HG02973 (cell line): ENCODE measurements around the gene ANKRD6.

ENCODE experiments used
- ATAC-seq: cut with Tn5 transposase; IDR thresholded peaks from one replicate; pipeline ENCODE4 v1.9.1; 2021; ENCODE audit warnings: moderate library complexity; ENCODE audit not compliant: unreplicated experiment

ANKRD6 gene

DNA sequence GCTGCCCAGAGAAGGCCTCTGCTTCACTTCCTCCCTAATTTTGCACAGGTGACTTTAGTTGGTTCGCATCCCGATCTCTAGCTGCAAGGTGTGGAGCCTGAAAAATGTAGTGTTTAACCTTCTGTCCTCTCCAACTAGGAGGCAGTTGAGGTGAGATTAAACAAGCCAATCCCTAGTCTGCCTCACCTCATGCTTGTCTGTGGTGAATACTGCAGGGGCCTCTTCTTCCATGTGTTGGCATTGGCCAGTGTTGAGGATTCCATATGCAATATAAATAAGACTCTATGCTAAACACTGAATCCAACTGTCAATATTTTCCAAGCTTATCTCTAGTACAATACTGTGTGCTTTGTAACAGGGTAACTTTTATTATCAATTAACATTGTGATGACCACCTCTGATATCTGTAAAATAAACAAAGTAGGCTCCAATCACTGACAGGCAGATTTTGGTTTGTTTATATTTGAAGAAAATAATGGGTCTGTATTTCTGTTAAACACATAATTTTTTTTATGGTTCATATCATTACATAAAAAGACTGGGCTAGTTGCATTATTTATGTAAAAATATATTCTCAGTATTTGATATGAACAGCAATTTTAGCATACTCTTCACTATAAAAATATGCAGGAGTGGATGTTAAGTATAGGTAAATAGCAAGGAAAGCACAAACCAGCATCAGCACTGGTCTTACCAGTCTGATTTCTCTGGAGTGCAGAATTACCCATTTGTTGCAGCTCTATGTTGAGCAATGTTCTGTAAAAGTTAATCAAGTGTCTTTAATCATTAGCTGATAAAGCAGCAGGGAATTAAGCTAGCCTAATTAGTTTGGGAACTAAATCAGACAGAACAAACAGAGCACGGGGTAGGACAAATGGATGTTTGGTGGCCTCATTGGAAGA lies 74.0 kb downstream of the ANKRD6 start:
- ATAC-seq: no peak

DNA sequence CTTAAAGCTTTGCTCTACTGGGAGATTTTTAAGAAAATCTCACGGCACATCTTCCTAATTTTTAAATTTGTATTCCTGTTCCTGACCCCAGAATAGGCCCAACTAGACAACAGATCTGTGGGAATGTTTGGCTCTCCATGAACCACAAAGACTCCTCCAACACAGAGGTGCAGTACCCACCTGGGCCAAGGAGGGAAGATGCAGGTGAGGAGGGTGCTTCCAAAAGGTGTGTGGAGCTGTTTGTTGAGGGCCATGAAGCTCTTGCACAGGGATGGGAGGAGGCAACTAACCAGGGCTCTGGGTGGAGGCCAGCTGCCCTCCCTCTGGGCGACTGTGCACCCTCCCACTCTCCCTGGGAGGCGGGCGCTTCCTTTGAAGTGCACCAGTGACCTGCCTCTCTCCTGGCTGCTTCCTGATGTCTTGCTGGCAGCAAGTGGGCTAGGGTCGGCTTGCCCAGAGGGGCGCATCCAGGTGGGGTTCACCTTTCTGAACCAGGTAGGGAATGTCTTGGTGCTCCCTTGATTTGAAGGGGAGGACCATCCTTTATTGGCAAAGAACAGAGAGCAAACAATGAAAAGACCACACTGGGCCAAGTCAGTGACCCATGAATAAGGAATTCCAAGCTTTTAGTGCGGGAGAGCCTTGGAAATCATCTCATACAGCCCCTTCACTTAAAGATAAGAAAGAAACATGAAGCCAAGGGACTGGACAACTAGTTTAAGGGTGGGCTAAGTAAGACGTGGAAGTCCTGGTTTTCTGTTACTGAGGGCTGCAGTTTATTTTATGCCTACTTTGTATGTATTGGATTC lies 76.0 kb downstream of the ANKRD6 start:
- no peak for ATAC-seq

DNA sequence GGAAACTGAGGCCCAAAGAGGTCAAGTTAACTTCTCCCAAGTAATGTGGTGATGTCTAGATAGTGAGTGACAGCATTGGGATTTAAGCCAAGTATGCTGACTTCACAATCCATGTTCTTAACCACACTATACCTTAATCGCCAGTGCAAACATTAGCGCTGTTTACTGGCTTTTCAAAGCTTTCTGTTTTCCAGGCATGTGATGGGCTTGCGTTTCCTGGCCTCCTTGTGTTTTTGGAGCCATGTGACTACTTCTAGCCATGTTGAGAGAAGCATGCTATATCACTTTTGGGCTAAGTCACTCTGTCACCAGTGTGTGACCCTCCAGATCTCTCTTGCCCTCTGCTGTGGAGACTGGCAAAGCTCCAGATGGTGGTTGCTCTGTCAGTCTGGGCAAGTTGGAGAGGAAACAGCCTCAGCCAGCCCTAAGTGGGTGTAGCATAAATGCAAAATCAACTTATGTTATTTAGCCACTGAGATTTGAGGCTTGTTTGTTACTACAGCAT lies 76.9 kb downstream of the ANKRD6 start:
- no peak for ATAC-seq

DNA sequence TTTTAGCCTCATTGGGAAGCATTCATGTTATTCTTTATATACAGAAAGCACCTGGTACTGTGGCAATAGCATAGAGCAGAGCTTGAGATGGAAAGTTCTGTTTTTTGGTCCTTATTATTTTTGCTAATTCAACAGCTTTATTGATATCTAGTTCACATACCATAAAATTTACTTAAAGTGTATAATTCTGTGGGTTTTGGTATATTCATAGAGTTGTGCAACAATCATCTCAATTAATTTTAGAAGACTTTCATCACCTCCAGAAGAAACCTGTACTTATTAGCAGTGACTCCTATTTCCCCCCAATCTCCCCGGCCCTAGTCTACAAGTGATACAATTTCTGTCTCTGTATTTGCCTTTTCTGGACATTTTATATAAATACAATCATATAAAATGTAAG lies 77.4 kb downstream of the ANKRD6 start:
- ATAC-seq: no peak

DNA sequence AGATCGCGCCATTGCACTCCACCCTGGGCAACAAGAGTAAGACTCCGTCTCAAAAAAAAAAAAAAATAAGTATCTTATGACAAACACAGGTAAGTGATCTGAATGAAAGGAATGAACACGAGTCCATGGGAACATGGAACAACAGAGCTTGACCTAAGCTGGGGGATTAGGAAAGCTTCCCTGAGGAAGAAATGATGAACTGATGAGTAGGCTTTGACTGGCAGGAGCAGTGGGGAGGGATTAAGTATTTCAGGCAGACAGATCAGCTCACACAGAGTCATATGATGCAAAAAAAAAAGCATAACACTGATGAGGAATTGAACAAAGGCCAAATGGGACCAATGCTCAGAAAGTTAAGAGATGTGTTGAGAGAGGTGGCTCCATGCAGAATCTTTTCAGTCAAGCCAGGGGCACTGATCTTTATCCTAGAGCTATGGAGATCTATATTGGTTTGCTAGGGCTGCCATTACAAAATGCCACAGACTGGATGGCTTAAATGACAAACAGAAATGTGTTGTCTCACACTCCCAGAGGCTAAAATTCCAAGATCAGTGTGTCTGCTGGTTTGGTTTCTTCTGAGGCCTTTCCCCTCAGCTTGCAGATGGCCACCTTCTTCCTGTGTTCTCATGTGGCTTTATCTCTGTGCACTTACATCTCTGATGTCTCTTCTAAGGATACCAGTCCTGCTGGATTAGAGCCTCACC lies 85.6 kb downstream of the ANKRD6 start:
- no peak for ATAC-seq

DNA sequence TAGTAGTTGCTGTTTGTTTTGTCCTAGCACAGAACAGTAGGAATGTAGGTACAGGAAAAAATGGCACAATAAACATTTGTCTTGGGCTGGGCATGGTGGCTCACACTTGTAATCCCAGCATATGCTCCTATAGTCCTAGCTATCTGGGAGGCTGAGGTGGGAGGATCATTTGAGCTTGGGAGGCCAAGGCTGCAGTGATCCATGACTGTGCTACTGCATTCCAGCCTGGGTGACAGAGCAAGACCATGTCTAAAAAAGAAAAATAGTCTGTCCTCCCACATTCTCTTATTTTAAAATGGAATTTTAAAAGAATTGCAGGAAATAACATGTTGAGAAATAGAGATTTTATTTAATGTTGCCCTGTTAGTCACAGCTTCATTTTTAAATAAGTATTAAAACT lies 87.8 kb downstream of the ANKRD6 start:
- no peak for ATAC-seq

DNA sequence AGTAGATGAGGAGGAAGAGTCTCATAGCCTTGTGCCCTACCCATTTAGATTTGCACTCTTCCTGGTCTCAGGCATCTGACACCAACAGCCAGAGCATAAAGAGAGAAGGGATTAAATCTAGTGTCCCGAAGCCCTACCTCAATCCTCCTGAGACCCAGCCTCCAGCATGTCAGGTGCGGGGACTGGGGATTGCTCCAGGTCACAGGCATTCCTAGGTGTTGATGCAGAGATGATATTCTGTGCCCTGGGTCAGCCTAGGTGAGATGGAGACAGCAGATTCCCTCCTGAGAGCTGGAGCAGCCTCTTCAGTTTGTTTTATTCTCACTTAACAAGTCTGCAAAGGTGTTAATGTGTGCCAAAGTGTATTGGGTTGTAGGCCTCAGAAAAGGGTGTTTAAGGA lies 89.8 kb downstream of the ANKRD6 start:
- no peak for ATAC-seq

DNA sequence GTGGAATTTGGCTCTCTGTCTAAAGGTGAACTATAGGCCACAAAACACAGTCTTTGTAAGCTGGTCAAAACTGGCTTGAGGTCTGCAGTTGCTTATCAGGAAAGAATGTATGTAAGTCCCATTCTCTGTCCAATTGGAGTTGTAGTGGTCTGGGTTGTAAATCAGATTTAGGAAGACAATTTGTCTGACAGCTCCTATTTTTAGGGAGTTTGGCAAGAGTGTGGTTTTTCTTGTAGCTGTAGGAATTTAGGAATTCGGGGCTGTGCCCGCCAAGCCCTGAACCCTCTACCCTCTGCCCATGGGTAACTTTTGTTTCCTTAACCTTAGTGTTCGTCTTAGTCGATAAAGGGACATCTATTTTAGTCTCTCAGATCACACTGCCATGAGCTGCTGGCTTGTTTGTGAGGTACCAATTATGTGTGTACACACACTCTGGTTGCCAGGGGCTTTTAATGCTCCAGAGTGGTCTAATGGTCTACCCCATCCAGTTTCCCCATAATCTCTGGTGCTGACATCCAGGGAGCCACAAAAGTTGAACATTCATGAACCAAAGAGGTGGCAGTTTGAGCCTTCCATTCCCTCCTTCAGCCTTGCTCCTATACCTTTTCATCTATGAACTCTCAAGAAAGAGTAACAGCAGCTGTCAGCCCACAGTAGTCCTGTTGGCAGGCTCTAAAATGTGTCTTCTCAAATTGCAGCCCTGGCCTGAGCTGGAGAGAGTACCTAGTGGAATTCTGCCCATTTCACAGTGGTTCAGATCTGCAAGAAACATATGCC lies 93.0 kb downstream of the ANKRD6 start:
- no peak for ATAC-seq

DNA sequence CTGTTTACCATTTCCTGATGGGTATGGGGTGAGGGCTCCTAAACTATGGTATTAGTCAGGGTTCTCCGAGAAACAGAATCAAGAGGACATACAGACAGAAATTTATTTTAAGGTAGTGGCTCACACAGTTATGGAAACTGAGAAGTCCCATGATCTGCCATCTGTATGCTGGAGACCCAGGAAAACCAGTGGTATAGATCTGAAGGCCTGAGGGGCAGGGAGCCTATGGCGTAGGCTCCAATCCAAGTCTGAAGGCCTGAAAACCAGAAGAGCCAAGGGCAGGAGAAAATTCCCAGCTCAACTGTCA lies 93.6 kb downstream of the ANKRD6 start:
- ATAC-seq: no peak

DNA sequence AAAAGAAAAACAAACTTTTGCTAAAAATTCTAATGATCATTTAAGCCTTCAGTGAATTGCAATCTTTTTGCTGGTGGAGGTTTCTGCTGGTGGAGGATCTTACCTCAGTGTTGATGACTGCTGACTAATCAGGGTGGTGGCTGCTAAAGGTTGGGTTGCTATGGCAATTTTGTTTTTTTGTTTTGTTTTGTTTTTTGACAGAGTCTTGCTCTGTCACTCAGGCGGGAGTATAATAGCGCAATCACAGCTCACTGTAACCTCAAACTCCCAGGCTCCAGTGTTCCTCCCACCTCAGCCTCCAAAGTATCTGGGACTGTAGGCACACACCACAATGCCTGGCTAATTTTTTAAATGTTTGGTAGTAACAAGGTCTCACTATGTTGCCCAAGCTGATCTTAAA lies 94.7 kb downstream of the ANKRD6 start:
- no peak for ATAC-seq

DNA sequence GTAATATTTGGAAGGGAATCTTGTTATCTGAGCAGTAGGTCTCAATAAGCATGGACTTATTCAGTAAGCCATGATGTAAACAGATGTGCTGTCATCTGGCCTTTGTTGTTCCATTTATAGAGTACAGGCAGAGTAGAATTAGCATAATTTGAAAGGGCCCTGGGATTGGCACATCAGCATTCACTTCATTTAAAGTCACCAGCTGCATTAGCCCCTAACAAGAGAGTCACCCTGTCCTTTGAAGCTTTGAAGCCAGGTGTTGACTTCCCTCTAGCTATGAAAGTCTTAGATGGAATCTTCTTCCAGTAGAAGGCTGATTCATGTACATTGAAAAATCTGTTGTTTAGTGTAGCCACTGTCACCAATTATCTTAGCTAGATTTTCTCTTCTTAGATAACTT lies 95.9 kb downstream of the ANKRD6 start:
- ATAC-seq: no peak

DNA sequence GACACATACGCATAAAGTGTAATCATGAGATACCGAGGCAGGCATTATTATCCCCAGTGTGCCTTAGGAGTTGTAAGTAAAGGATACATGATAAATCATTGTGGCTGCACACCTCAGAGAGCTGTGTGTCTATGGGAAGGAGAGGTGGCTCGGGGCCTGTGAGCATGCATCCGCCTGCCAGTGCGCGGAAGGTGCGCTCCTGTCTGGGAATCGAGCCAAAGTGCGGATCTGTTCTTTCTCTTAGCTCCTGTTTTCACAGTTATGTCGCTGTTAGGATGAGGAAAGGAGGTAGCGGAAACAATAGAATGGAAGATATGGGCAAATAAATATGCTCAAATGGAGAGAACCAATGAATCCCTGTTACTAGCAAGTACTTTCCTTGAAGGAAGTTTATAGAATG lies 98.0 kb downstream of the ANKRD6 start:
- no peak for ATAC-seq

DNA sequence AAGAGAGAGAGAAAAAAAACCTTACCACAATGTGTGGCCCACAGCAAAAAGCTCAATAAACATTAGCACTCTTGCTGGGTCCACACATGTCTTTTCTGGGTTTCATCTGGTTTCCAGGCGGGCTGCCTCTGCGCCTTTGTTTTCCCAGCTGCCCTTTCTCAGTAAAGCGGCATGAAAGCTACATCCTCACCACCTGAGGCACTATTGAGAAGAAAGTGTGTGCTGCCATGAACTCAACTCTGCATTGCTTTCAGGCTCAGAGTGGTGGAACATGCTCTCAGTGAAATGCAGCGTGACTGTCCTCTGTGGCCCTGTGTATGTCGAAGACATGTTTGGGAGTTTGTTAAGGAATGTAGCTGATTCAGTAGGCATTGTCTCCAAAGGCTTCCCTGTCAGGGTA lies 103.3 kb downstream of the ANKRD6 start:
- no peak for ATAC-seq

DNA sequence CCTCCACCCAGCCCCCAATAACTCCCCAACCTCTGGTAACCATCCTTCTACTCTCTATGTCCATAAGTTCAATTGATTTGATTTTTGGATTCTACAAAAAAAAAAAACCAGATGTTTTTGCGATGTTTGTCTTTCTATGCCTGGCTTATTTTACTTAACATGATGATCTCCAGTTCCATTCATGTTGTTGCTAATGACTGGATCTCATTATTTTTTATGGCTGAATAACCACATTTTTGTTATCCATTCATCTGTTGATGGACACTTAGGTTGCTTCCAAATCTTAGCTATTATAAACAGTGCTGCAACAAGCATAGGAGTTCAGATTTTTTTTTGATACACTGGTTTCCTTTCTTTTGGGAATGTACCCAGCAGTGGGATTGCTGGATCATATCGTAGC lies 106.8 kb downstream of the ANKRD6 start:
- ATAC-seq: no peak

DNA sequence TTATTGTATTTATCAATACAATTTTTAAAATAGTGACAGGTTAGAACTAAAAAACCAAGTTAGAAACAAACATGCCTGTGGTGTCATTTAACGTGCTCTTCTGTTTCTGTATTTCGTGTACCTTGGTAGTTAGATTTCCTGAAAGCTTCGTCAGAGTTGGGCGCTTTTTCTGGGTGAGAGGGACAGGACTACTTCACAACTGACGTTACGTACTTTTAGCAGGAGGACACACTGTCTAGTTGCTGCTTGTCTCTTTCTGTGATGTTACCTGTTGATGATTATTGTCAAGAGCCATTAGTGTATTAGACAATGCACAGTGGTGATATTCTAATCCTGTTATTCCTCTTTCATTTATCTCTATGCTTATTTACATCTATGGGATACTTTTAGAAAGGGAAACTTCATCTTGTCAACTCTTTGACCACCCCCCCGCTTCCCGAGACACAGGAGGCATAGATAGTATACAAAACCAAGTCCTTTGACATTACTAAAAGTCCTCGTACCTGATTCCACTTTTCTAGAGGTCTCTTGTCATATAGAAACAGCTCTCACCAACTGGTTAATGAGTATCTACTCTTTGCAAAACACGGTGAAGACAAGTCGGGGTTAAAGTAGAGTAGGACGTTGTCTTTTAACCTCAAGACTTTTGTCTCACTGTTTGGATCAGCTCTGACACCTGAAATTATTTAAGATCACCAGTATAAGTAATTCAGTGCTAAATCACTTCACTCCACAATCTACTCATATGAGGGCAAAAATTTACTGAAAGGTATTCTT lies 109.3 kb downstream of the ANKRD6 start:
- no peak for ATAC-seq

DNA sequence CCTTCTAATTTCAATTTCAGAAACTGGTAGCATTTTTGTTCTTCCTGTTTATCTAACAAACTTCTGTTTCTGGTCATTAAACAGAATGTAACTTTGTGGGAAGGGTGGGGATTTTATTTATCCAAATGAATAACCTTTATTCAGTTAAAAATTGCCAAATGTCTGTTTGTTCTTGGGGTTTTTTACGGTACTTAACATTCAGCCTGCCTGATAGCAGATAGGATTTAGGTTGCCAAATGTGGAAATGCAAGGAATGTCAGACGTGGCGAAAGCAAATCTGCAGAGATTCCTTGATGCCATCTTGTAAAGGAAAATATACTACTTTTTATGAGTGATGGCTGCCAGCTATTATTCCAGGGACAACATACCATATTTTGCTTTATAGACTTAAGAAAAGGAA lies 109.9 kb downstream of the ANKRD6 start:
- no peak for ATAC-seq

DNA sequence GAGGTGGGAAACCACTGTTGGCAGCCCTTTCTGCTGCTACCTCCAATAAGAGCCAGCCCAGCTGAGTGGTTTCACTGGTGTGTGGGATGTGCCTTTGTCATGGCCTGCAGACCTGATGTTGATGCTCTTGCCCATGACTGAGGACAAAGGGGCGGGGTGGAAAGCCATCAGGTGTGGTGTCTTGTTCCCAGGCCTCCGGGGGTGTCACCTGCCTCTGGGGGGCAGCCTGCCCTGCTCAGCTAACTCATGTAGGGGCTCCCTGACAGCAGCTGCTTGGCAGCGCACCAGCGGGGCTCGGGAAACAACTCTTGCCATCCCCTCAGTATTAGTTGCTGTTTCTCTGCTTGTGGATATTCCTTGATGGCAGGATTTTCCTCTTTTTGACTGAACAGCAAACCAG lies 114.3 kb downstream of the ANKRD6 start:
- no peak for ATAC-seq

DNA sequence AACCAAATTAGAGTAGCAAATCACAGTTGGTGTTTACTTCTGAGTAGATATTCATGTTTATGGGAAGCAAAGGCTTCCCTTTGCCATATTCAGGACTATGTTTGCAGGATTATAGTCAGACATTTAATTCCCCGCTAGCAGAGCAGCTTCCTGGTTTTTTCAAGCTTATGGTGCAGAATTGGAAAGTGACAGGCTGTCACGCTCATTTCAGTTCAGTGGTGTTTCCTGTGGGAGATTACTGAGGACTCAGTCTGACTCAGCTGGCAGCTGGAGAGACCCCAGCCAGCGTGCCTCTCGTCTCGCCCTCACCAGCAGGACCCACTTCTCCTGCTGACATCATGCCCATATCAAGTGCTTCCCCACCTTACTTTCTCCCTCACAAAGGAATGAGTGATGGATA lies 120.5 kb downstream of the ANKRD6 start:
- no peak for ATAC-seq

DNA sequence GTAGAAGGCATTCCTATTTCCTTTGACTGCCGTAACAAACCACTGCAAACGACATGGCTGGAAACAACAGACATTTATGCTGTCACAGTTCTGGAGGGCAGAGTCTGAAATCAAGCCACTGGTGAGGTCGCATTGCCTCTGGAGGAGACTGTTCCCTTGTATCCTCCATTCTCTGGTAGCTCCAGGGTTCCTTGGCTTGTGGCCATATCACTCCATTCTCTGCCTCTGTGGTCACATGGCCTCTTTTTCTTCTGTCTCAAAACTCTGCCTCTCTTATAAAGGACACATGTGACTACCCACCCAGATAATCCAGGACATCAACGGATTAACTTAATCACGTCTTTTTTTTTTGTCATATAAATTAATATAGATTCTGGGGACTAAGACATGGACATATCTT lies 121.2 kb downstream of the ANKRD6 start:
- no peak for ATAC-seq

DNA sequence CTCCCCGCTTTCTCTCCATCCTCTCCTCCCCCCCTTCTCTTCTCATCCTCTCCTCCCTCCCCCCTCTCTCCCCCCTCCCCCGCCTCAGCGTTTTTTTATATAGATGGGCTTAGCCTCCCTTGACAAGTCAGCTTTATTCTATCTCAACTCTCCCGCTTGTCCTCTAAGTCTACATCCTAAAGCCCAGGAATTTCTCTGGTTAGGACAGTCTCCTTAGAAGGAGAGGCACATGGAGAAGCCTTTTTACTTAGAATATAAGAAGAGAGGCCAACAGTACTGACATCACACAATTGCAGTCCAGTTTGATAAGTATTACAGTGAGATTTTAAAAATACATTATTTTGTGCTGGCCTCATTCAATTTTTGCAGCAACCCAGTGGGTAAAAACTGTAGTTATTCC lies 122.1 kb downstream of the ANKRD6 start:
- ATAC-seq: no peak
